ENCODE measurements around the gene AMBRA1. TPM values are rescaled to one million over a fixed set of nuclear protein-coding genes. Genes with fewer than 3 reads are reported as not detected.
"Not testable (repeated sequence)": the region's sequence is repeated elsewhere in the genome, so short reads cannot be mapped to it uniquely, and the experiment has no call there.

Gene AMBRA1
- total RNA-seq, 3 donors from 2014 or later, result 32.5 to 38.9 (median 34.1) TPM

- no peak for DNase-seq (ENCODE audit: low spot score in 2 of 2)
- Histone ChIP-seq H3K4me3 (peak overlapping the region; percentile 63 to 81 (median 75)), H3K27me3 (no peaks in the 10 kb centered on the region), H3K9me3 (no peaks in the 10 kb centered on the region), H3K27ac (peak overlapping the region; percentile 95 to 96), H3K36me3 (no peaks in the 10 kb centered on the region), H3K4me1 (peaks cover 0 to 5% of the 10 kb centered on the region in 2 donors)
- intact Hi-C loops (cut with DNase I; ENCODE audit: low total_unique reads), result loop anchor here (2.0 to 10.0 kb wide), 2 partner anchors 75 to 153 kb away; no protein-coding TSS in a partner anchor
- no peak for TF ChIP-seq CTCF (IDR thresholded peaks at IDR 0.05)
- no peak for TF ChIP-seq POLR2A (IDR thresholded peaks at IDR 0.05)
- no peak for TF ChIP-seq POLR2AphosphoS5 (IDR thresholded peaks at IDR 0.05)
Observed at GRCh38 chr11:46381819-46382645, 211.8 kb downstream of the AMBRA1 start.

GRCh38 chr11:46381048-46381818 lies 212.6 kb downstream of the AMBRA1 start, which contains the start of gene MDK:
Gene MDK (plus strand): TSS chr11:46381669. CDS start chr11:46382058, 389 bp downstream.
- H3K36me3 ChIP-seq, result no peaks in the 10 kb centered on the region
- intact Hi-C loops (cut with DNase I; ENCODE audit: low total_unique reads), result loop anchor here (10.0 kb wide), 1 partner anchor 154 kb away; no protein-coding TSS in a partner anchor
- H3K4me1 ChIP-seq, result peaks cover 0 to 5% of the 10 kb centered on the region in 2 donors
- TF ChIP-seq CTCF (IDR thresholded peaks at IDR 0.05), result no peak
- peak in 1 of 3 donors; percentile 1 for TF ChIP-seq POLR2AphosphoS5 (IDR thresholded peaks at IDR 0.05)
- H3K4me3 ChIP-seq, result peak within 1 kb of the TSS; percentile 63 to 81 (median 75)
- H3K27ac ChIP-seq, result peak within 1 kb of the TSS; percentile 95 to 96
- H3K9me3 ChIP-seq, result no peaks in the 10 kb centered on the region
- H3K27me3 ChIP-seq, result no peaks in the 10 kb centered on the region
- no peak for DNase-seq (ENCODE audit: low spot score in 2 of 2)

GRCh38 chr11:46380340-46381047 lies 213.3 kb downstream of the AMBRA1 start:
- peak in 1 of 2 donors; percentile 56 for DNase-seq (ENCODE audit: low spot score in 2 of 2)

GRCh38 chr11:46379482-46380293 lies 214.1 kb downstream of the AMBRA1 start:
- DNase-seq (ENCODE audit: low spot score in 2 of 2), result peak in 1 of 2 donors; percentile 47
- not testable (repeated sequence) for H3K36me3 ChIP-seq, H3K4me1 ChIP-seq, H3K9me3 ChIP-seq, H3K27me3 ChIP-seq
- Histone ChIP-seq H3K4me3 (peak overlapping the region; percentile 63 to 81 (median 75)), H3K27ac (peak overlapping the region; percentile 95 to 96)
- intact Hi-C loops (cut with DNase I; ENCODE audit: low total_unique reads), result loop anchor here (10.0 kb wide), 1 partner anchor 155 kb away; no protein-coding TSS in a partner anchor

More at GRCh38 chr11:46380340-46381047, 213.3 kb downstream of the AMBRA1 start:
- intact Hi-C loops (cut with DNase I; ENCODE audit: low total_unique reads), result loop anchor here (10.0 kb wide), 1 partner anchor 154 kb away; no protein-coding TSS in a partner anchor
- Histone ChIP-seq H3K27ac (peak overlapping the region; percentile 95 to 96), H3K4me1 (peaks cover 0 to 5% of the 10 kb centered on the region in 2 donors), H3K27me3 (no peaks in the 10 kb centered on the region), H3K9me3 (no peaks in the 10 kb centered on the region), H3K36me3 (no peaks in the 10 kb centered on the region), H3K4me3 (peak overlapping the region; percentile 63 to 81 (median 75))
- no peak for TF ChIP-seq POLR2A (IDR thresholded peaks at IDR 0.05)
- TF ChIP-seq CTCF (IDR thresholded peaks at IDR 0.05), result peak in 1 of 3 donors; percentile 11
- peak in 1 of 3 donors; percentile 40 for TF ChIP-seq POLR2AphosphoS5 (IDR thresholded peaks at IDR 0.05)

Measured in breast epithelium (tissue), 4 donors.